Smooth muscle cell (in vitro differentiated cells): ENCODE results near the gene SIDT2. TPM values are rescaled to one million over a fixed set of nuclear protein-coding genes. Genes with fewer than 3 reads are reported as not detected.

ENCODE experiments used
- DNase-seq: peaks from one replicate; lab custom pipeline; 2025; ENCODE audit not compliant: unreplicated experiment; lab: John Stamatoyannopoulos, UW
- H2AFZ ChIP-seq: fragments of 200-600 bp; sonication (generic); 2 replicates; pipeline ENCODE4 v1.6.0; 2016; ENCODE audit warnings: antibody characterized with exemption, low read depth, mild to moderate bottlenecking
- H3F3A ChIP-seq: fragments of 200-600 bp; sonication (generic); 2 replicates; pipeline ENCODE4 v1.6.0; 2017; ENCODE audit warnings: antibody characterized with exemption, low read depth
- H3K27ac ChIP-seq: fragments of 200-600 bp; sonication (generic); 2 replicates; pipeline ENCODE4 v1.5.1; 2016; ENCODE audit warnings: low read depth, mild to moderate bottlenecking
- H3K27me3 ChIP-seq: fragments of 200-600 bp; sonication (generic); 2 replicates; pipeline ENCODE4 v1.6.1; 2016; ENCODE audit warnings: low read depth, mild to moderate bottlenecking
- H3K36me3 ChIP-seq: fragments of 200-600 bp; sonication (generic); 2 replicates; pipeline ENCODE4 v1.5.1; 2016; ENCODE audit warnings: low read depth
- H3K4me1 ChIP-seq: fragments of 200-600 bp; sonication (generic); 2 replicates; pipeline ENCODE4 v1.5.1; 2016; ENCODE audit warnings: low read depth
- H3K4me2 ChIP-seq: fragments of 200-600 bp; sonication (generic); 2 replicates; pipeline ENCODE4 v1.6.0; 2016; ENCODE audit warnings: mild to moderate bottlenecking
- H3K4me3 ChIP-seq: fragments of 200-600 bp; sonication (generic); 2 replicates; pipeline ENCODE4 v1.5.1; 2016; ENCODE audit warnings: mild to moderate bottlenecking
- H3K79me2 ChIP-seq: fragments of 200-600 bp; sonication (generic); 2 replicates; pipeline ENCODE4 v1.6.0; 2016; ENCODE audit warnings: low read depth, mild to moderate bottlenecking
- H3K9ac ChIP-seq: fragments of 200-600 bp; sonication (generic); 2 replicates; pipeline ENCODE4 v1.6.0; 2016; ENCODE audit warnings: low read depth
- H3K9me3 ChIP-seq: fragments of 200-600 bp; sonication (generic); replicated peaks from 2 replicates; pipeline ENCODE4 v1.5.1; 2016; ENCODE audit warnings: low read depth
- H4K20me1 ChIP-seq: fragments of 200-600 bp; sonication (generic); 2 replicates; pipeline ENCODE4 v1.6.0; 2016; ENCODE audit warnings: low read depth
- CTCF ChIP-seq: fragments of 200-600 bp; sonication (generic); IDR thresholded peaks from 2 replicates; pipeline ENCODE4 v1.5.1; 2017; ENCODE audit warnings: borderline replicate concordance, mild to moderate bottlenecking, antibody characterized with exemption; ENCODE audit not compliant: insufficient read depth, poor library complexity, severe bottlenecking
- WGBS: methylation state at CpG from one replicate; pipeline ENCODE4 v1.1.7; 2016; ENCODE audit warnings: low lambda C conversion rate; 5-methylcytosine and 5-hydroxymethylcytosine counted together
- polyA plus RNA-seq: library from polyadenylated mRNA; unstranded; fragments of >200 nt; fragmentation: Nextera tagmentation; extraction: Ambion mirVana; gene quantifications from 2 replicates; pipeline ENCODE4 v1.2.1, GENCODE V29; 2016
- total RNA-seq: library from RNA; depleted of rRNA; stranded (reverse); fragments of >200 nt; gene quantifications from 2 replicates; pipeline ENCODE4 v1.2.3, GENCODE V29; 2014

Gene SIDT2
- total and polyA plus RNA-seq, 2 experiments from 2014 or later: 11.6 to 35.0 TPM

- no peaks in the 10 kb centered on the region for H3K36me3 ChIP-seq
These were observed 8.9 kb downstream of the SIDT2 start for GRCh38 chr11:117187428-117187798.

GRCh38 chr11:117187799-117188481 lies 9.4 kb downstream of the SIDT2 start:
- no peaks in the 10 kb centered on the region for H3K9me3 ChIP-seq
- no peaks in the 10 kb centered on the region for H3K36me3 ChIP-seq
- DNase-seq: no peak
- no peaks in the 10 kb centered on the region for H3K4me1 ChIP-seq
- H3K79me2 ChIP-seq: no peaks in the 10 kb centered on the region
- no peak overlapping the region for H3K9ac ChIP-seq
- no peak overlapping the region for H3K27ac ChIP-seq
- H3F3A ChIP-seq: no peaks in the 10 kb centered on the region
- no peak for TF ChIP-seq CTCF
- H4K20me1 ChIP-seq: no peaks in the 10 kb centered on the region
- 94% methylated on average over 16 of the region's 16 CpGs for WGBS
- H3K4me3 ChIP-seq: no peak overlapping the region
- no peaks in the 10 kb centered on the region for H3K27me3 ChIP-seq
- H2AFZ ChIP-seq: no peak overlapping the region
- H3K4me2 ChIP-seq: no peak overlapping the region

More at GRCh38 chr11:117187428-117187798, 8.9 kb downstream of the SIDT2 start:
- no peaks in the 10 kb centered on the region for H3K27me3 ChIP-seq
- no peaks in the 10 kb centered on the region for H3K9me3 ChIP-seq
- H4K20me1 ChIP-seq: no peaks in the 10 kb centered on the region
- no peaks in the 10 kb centered on the region for H3K4me1 ChIP-seq
- WGBS: 95% methylated on average over 13 of the region's 13 CpGs
- H3K4me3 ChIP-seq: no peak overlapping the region
- no peak for TF ChIP-seq CTCF
- H3K27ac ChIP-seq: no peak overlapping the region
- H3K9ac ChIP-seq: no peak overlapping the region
- no peak overlapping the region for H3K4me2 ChIP-seq
- H2AFZ ChIP-seq: no peak overlapping the region
- no peak for DNase-seq
- no peaks in the 10 kb centered on the region for H3K79me2 ChIP-seq
- H3F3A ChIP-seq: no peaks in the 10 kb centered on the region

GRCh38 chr11:117188620-117189081 lies 10.1 kb downstream of the SIDT2 start:
- H3K9ac ChIP-seq: no peak overlapping the region
- H3K79me2 ChIP-seq: no peaks in the 10 kb centered on the region
- no peak for TF ChIP-seq CTCF
- H3K27me3 ChIP-seq: no peaks in the 10 kb centered on the region
- no peak overlapping the region for H3K4me2 ChIP-seq
- H4K20me1 ChIP-seq: no peaks in the 10 kb centered on the region
- H3K9me3 ChIP-seq: no peaks in the 10 kb centered on the region
- no peaks in the 10 kb centered on the region for H3K4me1 ChIP-seq
- H3K36me3 ChIP-seq: no peaks in the 10 kb centered on the region
- no peak overlapping the region for H2AFZ ChIP-seq
- 93% methylated on average over 20 of the region's 20 CpGs for WGBS
- DNase-seq: no peak
- H3K4me3 ChIP-seq: no peak overlapping the region
- no peaks in the 10 kb centered on the region for H3F3A ChIP-seq
- no peak overlapping the region for H3K27ac ChIP-seq
